Transverse colon (tissue), 3 donors: Measurements from ENCODE around the gene PTPRA.

ENCODE experiments used
- POLR2A ChIP-seq: fragments of 450-650 bp; IDR thresholded peaks from one replicate; pipeline ENCODE4 v1.6.1; 2016; ENCODE audit warnings: antibody characterized with exemption, mild to moderate bottlenecking, moderate library complexity
- TF ChIP-seq, protein P1 (sequence below), 5 experiments: fragments of 200-600 bp in 3 of 5; fragments of 450-650 bp in 2 of 5; sonication (generic) in 3 of 5; IDR thresholded peaks; 1 replicate in 2 of 5; 2 replicates in 3 of 5; pipeline ENCODE4 v1.5.1; 2016 to 2017; ENCODE audit warnings: antibody characterized with exemption in 5 of 5, inconsistent platforms in 3 of 5, mild to moderate bottlenecking in 2 of 5, moderate library complexity in 1 of 5

DNA sequence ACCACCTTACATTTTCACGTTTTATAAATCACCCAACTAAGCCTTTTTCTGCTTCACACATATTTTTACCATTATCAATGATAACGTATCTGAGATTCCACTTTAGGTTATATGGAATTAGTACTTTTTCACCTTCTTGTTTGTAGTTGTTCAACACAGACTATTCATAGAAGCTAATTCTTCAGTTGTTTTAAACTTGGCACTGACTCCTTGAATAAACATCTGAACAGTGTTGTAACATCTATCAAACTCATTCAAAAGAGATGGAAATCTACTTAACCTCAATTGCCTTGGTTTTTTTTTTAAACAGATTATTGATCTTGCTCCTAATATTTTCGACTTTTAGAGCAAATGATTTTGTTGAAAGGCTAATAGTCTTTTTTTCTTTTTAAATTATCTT lies 34.2 kb downstream of the PTPRA start:
- no peak for TF ChIP-seq POLR2A
- TF ChIP-seq, protein P1, sequence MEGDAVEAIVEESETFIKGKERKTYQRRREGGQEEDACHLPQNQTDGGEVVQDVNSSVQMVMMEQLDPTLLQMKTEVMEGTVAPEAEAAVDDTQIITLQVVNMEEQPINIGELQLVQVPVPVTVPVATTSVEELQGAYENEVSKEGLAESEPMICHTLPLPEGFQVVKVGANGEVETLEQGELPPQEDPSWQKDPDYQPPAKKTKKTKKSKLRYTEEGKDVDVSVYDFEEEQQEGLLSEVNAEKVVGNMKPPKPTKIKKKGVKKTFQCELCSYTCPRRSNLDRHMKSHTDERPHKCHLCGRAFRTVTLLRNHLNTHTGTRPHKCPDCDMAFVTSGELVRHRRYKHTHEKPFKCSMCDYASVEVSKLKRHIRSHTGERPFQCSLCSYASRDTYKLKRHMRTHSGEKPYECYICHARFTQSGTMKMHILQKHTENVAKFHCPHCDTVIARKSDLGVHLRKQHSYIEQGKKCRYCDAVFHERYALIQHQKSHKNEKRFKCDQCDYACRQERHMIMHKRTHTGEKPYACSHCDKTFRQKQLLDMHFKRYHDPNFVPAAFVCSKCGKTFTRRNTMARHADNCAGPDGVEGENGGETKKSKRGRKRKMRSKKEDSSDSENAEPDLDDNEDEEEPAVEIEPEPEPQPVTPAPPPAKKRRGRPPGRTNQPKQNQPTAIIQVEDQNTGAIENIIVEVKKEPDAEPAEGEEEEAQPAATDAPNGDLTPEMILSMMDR (IDR thresholded peaks at IDR 0.05) = no peak
